Muscle of back (tissue), 13 donors: ENCODE results near the gene STARD4. TPM values are rescaled to one million over a fixed set of nuclear protein-coding genes. Genes with fewer than 3 reads are reported as not detected.

Experiments used
- DNase-seq, 3 donors: peaks; one replicate each; pipeline versions ENCODE4 v3.0.0 to v3.0.0-alpha.2; 2013
- long read RNA-seq, 9 donors: transcript quantifications; one replicate each; lab custom pipeline, GENCODE V29; 2026
- polyA plus RNA-seq, 10 donors: library from polyadenylated mRNA; unstranded; fragments of 120-200 nt; gene quantifications; one replicate each; pipeline ENCODE4 v1.2.1, GENCODE V29; 2013; ENCODE audit not compliant: insufficient read length in 10 of 10

The STARD4 gene
- 10 to 100 TPM in 5 of 10 donors, 1 to 10 TPM in 5; 5.2 to 11.8 (median 10.4) TPM for polyA plus RNA-seq
- long read RNA-seq, donor 1, full-length matches to known transcripts: 1 of 1 reads
- long read RNA-seq, donor 1, partial matches to known transcripts: 0 of 1 reads
- long read RNA-seq, donor 1, other reads (novel, unspliced or antisense): 0 of 1 reads
- long read RNA-seq, donor 2: 0 reads
- long read RNA-seq, donor 3: 0 reads
- long read RNA-seq, donor 4, full-length matches to known transcripts: 2 of 2 reads
- long read RNA-seq, donor 4, partial matches to known transcripts: 0 of 2 reads
- long read RNA-seq, donor 4, other reads (novel, unspliced or antisense): 0 of 2 reads
- long read RNA-seq, donor 5, full-length matches to known transcripts: 1 of 1 reads
- long read RNA-seq, donor 5, partial matches to known transcripts: 0 of 1 reads
- long read RNA-seq, donor 5, other reads (novel, unspliced or antisense): 0 of 1 reads
- long read RNA-seq, donor 6: 0 reads
- long read RNA-seq, donor 7, full-length matches to known transcripts: 2 of 2 reads
- long read RNA-seq, donor 7, partial matches to known transcripts: 0 of 2 reads
- long read RNA-seq, donor 7, other reads (novel, unspliced or antisense): 0 of 2 reads
- long read RNA-seq, donor 8: 0 reads
- long read RNA-seq, donor 9: 0 reads

GRCh38 chr5:111512375-111513130 lies at the start of gene STARD4:
Gene STARD4 (minus strand): TSS chr5:111512535. CDS start chr5:111507433, 5,102 bp downstream.
- peak; percentile 95 to 98 (median 96) for DNase-seq

- no peak for DNase-seq
Observed at GRCh38 chr5:111559680-111560079, 47.3 kb upstream of the STARD4 start.

GRCh38 chr5:111557686-111558085 lies 45.4 kb upstream of the STARD4 start:
- DNase-seq: no peak

GRCh38 chr5:111557111-111557510 lies 44.8 kb upstream of the STARD4 start:
- DNase-seq: no peak

GRCh38 chr5:111556501-111556900 lies 44.2 kb upstream of the STARD4 start:
- no peak for DNase-seq

GRCh38 chr5:111555760-111556159 lies 43.4 kb upstream of the STARD4 start:
- no peak for DNase-seq

- DNase-seq: no peak
Observed at GRCh38 chr5:111553868-111554267, 41.5 kb upstream of the STARD4 start.

GRCh38 chr5:111552896-111553295 lies 40.6 kb upstream of the STARD4 start:
- DNase-seq: no peak

GRCh38 chr5:111552492-111552891 lies 40.2 kb upstream of the STARD4 start:
- no peak for DNase-seq

GRCh38 chr5:111551569-111552275 lies 39.4 kb upstream of the STARD4 start:
- peak in 1 of 3 donors; percentile 36 for DNase-seq

GRCh38 chr5:111551161-111551560 lies 38.8 kb upstream of the STARD4 start:
- DNase-seq: no peak

GRCh38 chr5:111550282-111551020 lies 38.1 kb upstream of the STARD4 start:
- peak; percentile 90 to 94 (median 93) for DNase-seq

GRCh38 chr5:111548992-111549649 lies 36.8 kb upstream of the STARD4 start:
- no peak for DNase-seq

- DNase-seq: no peak
Observed at GRCh38 chr5:111548348-111548950, 36.1 kb upstream of the STARD4 start.

- DNase-seq: no peak
Observed at GRCh38 chr5:111545031-111545430, 32.7 kb upstream of the STARD4 start.

- DNase-seq: peak; percentile 45 to 86 (median 56)
Observed at GRCh38 chr5:111537141-111538024, 25.0 kb upstream of the STARD4 start.

- no peak for DNase-seq
Observed at GRCh38 chr5:111535879-111536549, 23.7 kb upstream of the STARD4 start.

- no peak for DNase-seq
Observed at GRCh38 chr5:111532886-111533582, 20.7 kb upstream of the STARD4 start.
